GM21576 (cell line): ENCODE results near the gene JPH4.

ENCODE experiments used
- ATAC-seq: cut with Tn5 transposase; IDR thresholded peaks from one replicate; pipeline ENCODE4 v1.9.1; 2021; ENCODE audit warnings: mild to moderate bottlenecking, moderate library complexity; ENCODE audit not compliant: unreplicated experiment

The JPH4 gene

GRCh38 chr14:23564876-23565275 is 13.7 kb downstream of the JPH4 start:
- no peak for ATAC-seq

- ATAC-seq, result no peak
Observed at GRCh38 chr14:23564181-23564812, 14.3 kb downstream of the JPH4 start.

GRCh38 chr14:23563473-23564180 is 15.0 kb downstream of the JPH4 start:
- ATAC-seq, result no peak

- ATAC-seq, result no peak
Observed at GRCh38 chr14:23562822-23563472, 15.6 kb downstream of the JPH4 start.

- no peak for ATAC-seq
Observed at GRCh38 chr14:23561873-23562821, 16.4 kb downstream of the JPH4 start.

GRCh38 chr14:23561259-23561658 is 17.3 kb downstream of the JPH4 start:
- no peak for ATAC-seq

GRCh38 chr14:23559926-23560520 is 18.6 kb downstream of the JPH4 start:
- no peak for ATAC-seq

- ATAC-seq, result no peak
Observed at GRCh38 chr14:23559010-23559925, 19.3 kb downstream of the JPH4 start.

- ATAC-seq, result no peak
Observed at GRCh38 chr14:23558346-23559009, 20.1 kb downstream of the JPH4 start.

- ATAC-seq, result no peak
Observed at GRCh38 chr14:23557946-23558345, 20.6 kb downstream of the JPH4 start.

GRCh38 chr14:23557521-23557920 is 21.1 kb downstream of the JPH4 start:
- ATAC-seq, result no peak

- no peak for ATAC-seq
Observed at GRCh38 chr14:23556700-23557440, 21.7 kb downstream of the JPH4 start.

- peak; percentile 73 for ATAC-seq
Observed at GRCh38 chr14:23555882-23556699, 22.5 kb downstream of the JPH4 start, which contains the start of gene THTPA. TSS of gene THTPA (plus strand) at chr14:23556271. CDS start at chr14:23556758, 487 bp downstream.

- ATAC-seq, result no peak
Observed at GRCh38 chr14:23555533-23555881, 23.1 kb downstream of the JPH4 start.

GRCh38 chr14:23551266-23552028 is 27.1 kb downstream of the JPH4 start, which contains the start of gene ZFHX2:
TSS of gene ZFHX2 (minus strand) at chr14:23551765. CDS start at chr14:23535325, 16,440 bp downstream.
- ATAC-seq, result peak; percentile 63

- no peak for ATAC-seq
Observed at GRCh38 chr14:23550812-23551265, 27.8 kb downstream of the JPH4 start.
